IMR-90 (cell line): Measurements from ENCODE around the gene PGBD4. TPM values are rescaled to one million over a fixed set of nuclear protein-coding genes. Genes with fewer than 3 reads are reported as not detected.

Experiments used
- ATAC-seq: fragments of 200-7000 bp; cut with Tn5 transposase; 2 replicates; pipeline ENCODE4 v1.9.1; 2020; ENCODE audit warnings: low read depth, mild to moderate bottlenecking, moderate library complexity
- BruUV-seq: library from RNA; stranded (reverse); fragments of 400-500 nt; replicated peaks from 2 replicates; lab custom pipeline; 2021; lab: Mats Ljungman, UMichigan
- CTCF ChIA-PET: fragments of 300-600 bp; formaldehyde crosslinking; extraction: SDS; loops from one replicate; lab custom pipeline; 2021; ENCODE audit warnings: antibody characterized with exemption; lab: Yijun Ruan, JAX
- POLR2A ChIA-PET: fragments of 300-600 bp; sonication (Branson Sonifier 250); formaldehyde crosslinking; loops from one replicate; lab custom pipeline; 2022; ENCODE audit warnings: antibody characterized with exemption; ENCODE audit not compliant: unreplicated experiment; lab: Charles Lee
- DNase-seq: peaks from one replicate; pipeline ENCODE4 v3.0.0; 2013
- H2AFZ ChIP-seq: replicated peaks from 2 replicates; pipeline ENCODE3; 2013; ENCODE audit warnings: low read length, mild to moderate bottlenecking; ENCODE audit not compliant: poor library complexity
- H2AK5ac ChIP-seq: 2 replicates; pipeline ENCODE4 v1.6.1; 2013; ENCODE audit warnings: low read depth, low read length, inconsistent platforms
- H2AK9ac ChIP-seq: replicated peaks from 2 replicates; pipeline ENCODE3; 2013; ENCODE audit warnings: mild to moderate bottlenecking, low read depth, low read length, moderate library complexity; ENCODE audit not compliant: poor library complexity
- H2BK120ac ChIP-seq: 2 replicates; pipeline ENCODE4 v1.6.1; 2013; ENCODE audit warnings: low read depth, low read length, inconsistent platforms
- H2BK15ac ChIP-seq: 3 replicates; pipeline ENCODE4 v1.6.1; 2013; ENCODE audit warnings: low read depth, low read length, inconsistent platforms
- H2BK20ac ChIP-seq: 2 replicates; pipeline ENCODE4 v1.6.1; 2013; ENCODE audit warnings: low read depth, mild to moderate bottlenecking, inconsistent platforms, low read length, moderate library complexity
- H2BK5ac ChIP-seq: 2 replicates; pipeline ENCODE4 v1.6.1; 2013; ENCODE audit warnings: mild to moderate bottlenecking, low read depth, low read length, inconsistent platforms; ENCODE audit not compliant: poor library complexity, severe bottlenecking
- H3K14ac ChIP-seq: replicated peaks from 2 replicates; pipeline ENCODE4 v1.6.1; 2013; ENCODE audit warnings: low read depth, low read length, inconsistent platforms
- H3K18ac ChIP-seq: 2 replicates; pipeline ENCODE4 v1.6.1; 2013; ENCODE audit warnings: low read depth, low read length, control low read depth
- H3K23ac ChIP-seq: 2 replicates; pipeline ENCODE4 v1.6.1; 2013; ENCODE audit warnings: low read depth, low read length, inconsistent platforms
- H3K27ac ChIP-seq: 2 replicates; pipeline ENCODE4 v1.5.1; 2013; ENCODE audit warnings: mild to moderate bottlenecking, control low read depth, low read length; ENCODE audit not compliant: insufficient read depth
- H3K27me3 ChIP-seq: 2 replicates; pipeline ENCODE4 v1.6.1; 2013; ENCODE audit warnings: low read length; ENCODE audit not compliant: control insufficient read depth, insufficient read depth
- H3K36me3 ChIP-seq: 2 replicates; pipeline ENCODE4 v1.6.1; 2013; ENCODE audit warnings: low read length, mixed read lengths; ENCODE audit not compliant: control insufficient read depth, insufficient read depth
- H3K4ac ChIP-seq: 2 replicates; pipeline ENCODE4 v1.6.1; 2013; ENCODE audit warnings: low read depth, low read length, inconsistent platforms
- H3K4me1 ChIP-seq: 2 replicates; pipeline ENCODE4 v1.6.1; 2013; ENCODE audit warnings: low read length, mixed read lengths; ENCODE audit not compliant: control insufficient read depth, insufficient read depth
- H3K4me2 ChIP-seq: 2 replicates; pipeline ENCODE4 v1.6.1; 2013; ENCODE audit warnings: low read depth, mild to moderate bottlenecking, control low read depth, low read length, moderate library complexity
- H3K4me3 ChIP-seq: 2 replicates; pipeline ENCODE4 v1.5.1; 2013; ENCODE audit warnings: low read depth, mild to moderate bottlenecking, control low read depth, low read length, moderate library complexity; ENCODE audit not compliant: insufficient read depth
- H3K56ac ChIP-seq: 2 replicates; pipeline ENCODE4 v1.6.1; 2013; ENCODE audit warnings: low read length, inconsistent platforms; ENCODE audit not compliant: insufficient read depth; ENCODE audit errors: extremely low read depth
- H3K79me1 ChIP-seq, 2 experiments: 2 replicates each; pipeline ENCODE4 v1.6.1; 2013; ENCODE audit warnings: low read length in 2 of 2, inconsistent platforms in 1 of 2, low read depth in 1 of 2
- H3K9ac ChIP-seq: 2 replicates; pipeline ENCODE4 v1.6.1; 2013; ENCODE audit warnings: low read depth, low read length, control low read depth
- H3K9me1 ChIP-seq: 2 replicates; pipeline ENCODE4 v1.6.1; 2013; ENCODE audit warnings: low read length, inconsistent platforms; ENCODE audit not compliant: insufficient read depth
- H3K9me3 ChIP-seq: 2 replicates; pipeline ENCODE4 v1.6.1; 2013; ENCODE audit warnings: low read length; ENCODE audit not compliant: control insufficient read depth, insufficient read depth
- H4K20me1 ChIP-seq: 2 replicates; pipeline ENCODE4 v1.6.1; 2013; ENCODE audit warnings: low read length, inconsistent platforms; ENCODE audit not compliant: insufficient read depth
- H4K5ac ChIP-seq: 2 replicates; pipeline ENCODE4 v1.6.1; 2013; ENCODE audit warnings: mild to moderate bottlenecking, low read depth, low read length, control low read depth
- H4K8ac ChIP-seq, 2 experiments: 2 replicates each; pipeline ENCODE4 v1.6.1; 2013; ENCODE audit warnings: low read depth in 2 of 2, low read length in 2 of 2, control low read depth in 1 of 2, inconsistent platforms in 1 of 2
- H4K91ac ChIP-seq: 2 replicates; pipeline ENCODE4 v1.6.1; 2013; ENCODE audit warnings: low read depth, low read length, inconsistent platforms; ENCODE audit not compliant: insufficient read depth
- BHLHE40 ChIP-seq: fragments of 150-350 bp; IDR thresholded peaks from 2 replicates; pipeline ENCODE4 v1.6.1; 2016; ENCODE audit warnings: mild to moderate bottlenecking, low read depth, low read length
- CEBPB ChIP-seq: IDR thresholded peaks from 2 replicates; pipeline ENCODE4 v1.6.1; 2012; ENCODE audit warnings: low read depth, low read length, improper control_type of control experiment
- CHD1 ChIP-seq: IDR thresholded peaks from 2 replicates; pipeline ENCODE4 v1.6.1; 2012; ENCODE audit warnings: low read depth, low read length, improper control_type of control experiment
- CTCF ChIP-seq: conservative IDR thresholded peaks from 2 replicates; pipeline ENCODE4 v1.5.1; 2012; ENCODE audit warnings: mild to moderate bottlenecking, low read depth, low read length, improper control_type of control experiment
- FOS ChIP-seq: fragments of 150-350 bp; IDR thresholded peaks from 2 replicates; pipeline ENCODE4 v1.6.1; 2016; ENCODE audit warnings: low read depth, low read length
- MAFK ChIP-seq: IDR thresholded peaks from 2 replicates; pipeline ENCODE4 v1.6.1; 2012; ENCODE audit warnings: low read depth, low read length, improper control_type of control experiment
- MAZ ChIP-seq: IDR thresholded peaks from 2 replicates; pipeline ENCODE4 v1.6.1; 2012; ENCODE audit warnings: low read depth, mild to moderate bottlenecking, low read length, improper control_type of control experiment, moderate library complexity, borderline replicate concordance
- MXI1 ChIP-seq: IDR thresholded peaks from 2 replicates; pipeline ENCODE4 v1.6.1; 2012; ENCODE audit warnings: low read depth, mild to moderate bottlenecking, low read length, moderate library complexity, borderline replicate concordance
- NFE2L2 ChIP-seq: fragments of 150-350 bp; IDR thresholded peaks from 2 replicates; pipeline ENCODE4 v1.6.1; 2016; ENCODE audit warnings: low read depth, mild to moderate bottlenecking, low read length
- POLR2A ChIP-seq: IDR thresholded peaks from 2 replicates; pipeline ENCODE4 v1.6.1; 2012; ENCODE audit warnings: mild to moderate bottlenecking, low read depth, low read length
- RAD21 ChIP-seq: IDR thresholded peaks from 2 replicates; pipeline ENCODE4 v1.6.1; 2012; ENCODE audit warnings: low read length, improper control_type of control experiment
- RCOR1 ChIP-seq: IDR thresholded peaks from 2 replicates; pipeline ENCODE4 v1.6.1; 2012; ENCODE audit warnings: mild to moderate bottlenecking, low read length, improper control_type of control experiment; ENCODE audit not compliant: insufficient replicate concordance
- RFX5 ChIP-seq: IDR thresholded peaks from 2 replicates; pipeline ENCODE4 v1.8.0; 2012; ENCODE audit warnings: low read depth, mild to moderate bottlenecking, low read length, moderate library complexity
- SMC3 ChIP-seq: fragments of 150-350 bp; IDR thresholded peaks from 2 replicates; pipeline ENCODE4 v1.6.1; 2016; ENCODE audit warnings: low read depth, mild to moderate bottlenecking, antibody characterized with exemption, low read length, moderate library complexity
- USF2 ChIP-seq: fragments of 150-350 bp; IDR thresholded peaks from 2 replicates; pipeline ENCODE4 v1.6.1; 2017; ENCODE audit warnings: mild to moderate bottlenecking, antibody characterized with exemption, low read length, low read depth
- WGBS, 2 experiments: methylation state at CpG; one replicate each; pipeline versions ENCODE4 v1.1.5 to v1.1.7; 2013; ENCODE audit warnings: missing lambda C conversion rate in 2 of 2; ENCODE audit not compliant: insufficient read length in 1 of 2; ENCODE audit errors: extremely low coverage in 2 of 2; 5-methylcytosine and 5-hydroxymethylcytosine counted together
- dilution Hi-C: fragments of 300-500 bp; cut with HindIII; formaldehyde crosslinking; loops from one replicate; pipeline ENCODE4 v1.14.3; 2018; ENCODE audit warnings: low sequenced_read_pairs; ENCODE audit not compliant: unreplicated experiment
- in situ Hi-C: fragments of 300-500 bp; cut with MboI; formaldehyde crosslinking; loops from 3 replicates; pipeline ENCODE4 v1.14.3; 2019; ENCODE audit warnings: low sequenced_read_pairs, inconsistent platforms, mixed read lengths
- intact Hi-C: fragments of 100-400 bp; cut with micrococcal nuclease; formaldehyde crosslinking; loops from 2 replicates; pipeline ENCODE4 v1.10.0; 2022
- polyA plus RNA-seq, 3 experiments: library from polyadenylated mRNA; depleted of rRNA; stranded (reverse); fragments of >200 nt; gene quantifications; 2 replicates each; pipeline ENCODE4 v1.2.3, GENCODE V29; 2012; ENCODE audit warnings: low replicate concordance in 1 of 3
- total RNA-seq: library from RNA; depleted of rRNA; stranded (reverse); fragments of >200 nt; gene quantifications from 2 replicates; pipeline ENCODE4 v1.2.3, GENCODE V29; 2012
- TF ChIP-seq, protein P1 (sequence below): fragments of 150-350 bp; IDR thresholded peaks from 2 replicates; pipeline ENCODE4 v1.6.1; 2016; ENCODE audit warnings: low read depth, mild to moderate bottlenecking, low read length, moderate library complexity, borderline replicate concordance

The PGBD4 gene
- total and polyA plus RNA-seq, 2 of the 4 experiments (the other 2 are of a cell fraction) = 0.89 to 1.3 TPM

DNA sequence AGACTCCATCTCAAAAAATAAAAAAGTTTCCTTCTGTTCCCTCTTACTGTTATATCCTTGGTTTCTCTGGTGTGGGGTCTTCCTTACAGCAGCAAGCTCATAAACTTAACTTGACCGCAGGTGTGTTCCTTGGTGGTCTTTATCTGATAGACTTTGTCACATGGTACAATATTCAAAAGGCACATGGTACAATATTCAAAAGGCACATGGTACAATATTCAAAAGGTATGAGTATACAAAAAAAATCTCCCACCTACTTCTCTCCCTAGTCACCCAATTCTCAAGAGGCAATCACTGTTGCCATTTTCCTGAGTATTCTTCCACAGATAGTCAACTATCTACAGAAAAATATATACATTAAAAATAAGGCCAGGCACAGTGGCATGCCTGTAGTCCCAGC is 4.5 kb downstream of the PGBD4 start:
- no peak overlapping the region for H2BK20ac ChIP-seq
- no peak overlapping the region for H3K14ac ChIP-seq
- TF ChIP-seq MAZ (no peak), MAFK (no peak), RFX5 (no peak), CTCF (no peak), RCOR1 (no peak), RAD21 (no peak), NFE2L2 (no peak), CHD1 (no peak), POLR2A (no peak), USF2 (no peak), CEBPB (no peak), SMC3 (no peak), BHLHE40 (no peak), FOS (no peak), MXI1 (no peak)
- TF ChIP-seq, protein P1, sequence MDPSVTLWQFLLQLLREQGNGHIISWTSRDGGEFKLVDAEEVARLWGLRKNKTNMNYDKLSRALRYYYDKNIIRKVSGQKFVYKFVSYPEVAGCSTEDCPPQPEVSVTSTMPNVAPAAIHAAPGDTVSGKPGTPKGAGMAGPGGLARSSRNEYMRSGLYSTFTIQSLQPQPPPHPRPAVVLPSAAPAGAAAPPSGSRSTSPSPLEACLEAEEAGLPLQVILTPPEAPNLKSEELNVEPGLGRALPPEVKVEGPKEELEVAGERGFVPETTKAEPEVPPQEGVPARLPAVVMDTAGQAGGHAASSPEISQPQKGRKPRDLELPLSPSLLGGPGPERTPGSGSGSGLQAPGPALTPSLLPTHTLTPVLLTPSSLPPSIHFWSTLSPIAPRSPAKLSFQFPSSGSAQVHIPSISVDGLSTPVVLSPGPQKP = no peak
- no peak overlapping the region for H2BK5ac ChIP-seq
- no peak overlapping the region for H3K4me2 ChIP-seq
- H3K27ac ChIP-seq = no peak overlapping the region
- WGBS, 2 experiments = no CpG with 5 or more reads among the region's 1 CpG
- no peaks in the 10 kb centered on the region for H3K9me3 ChIP-seq
- H3K79me1 ChIP-seq = peaks cover 17 to 19% of the 10 kb centered on the region in 2 experiments
- H3K4me3 ChIP-seq = no peak overlapping the region
- H3K4me1 ChIP-seq = peaks cover 4% of the 10 kb centered on the region; the same call in 1 of the 2 replicates
- H2BK120ac ChIP-seq = no peak overlapping the region
- H2AK5ac ChIP-seq = no peak overlapping the region
- H3K23ac ChIP-seq = no peak overlapping the region
- no peak overlapping the region for H2AFZ ChIP-seq
- H3K9ac ChIP-seq = no peak overlapping the region
- no peak overlapping the region for H3K4ac ChIP-seq
- H4K5ac ChIP-seq = no peak overlapping the region
- no peaks in the 10 kb centered on the region for H4K20me1 ChIP-seq
- H2AK9ac ChIP-seq = no peak overlapping the region
- no peaks in the 10 kb centered on the region for H3K36me3 ChIP-seq
- intact Hi-C loops = no loop called here
- ATAC-seq = no peak
- H4K8ac ChIP-seq = no peak overlapping the region
- POLR2A ChIA-PET = no interaction called here
- no TSS peak for BruUV-seq
- no peak overlapping the region for H3K56ac ChIP-seq
- no peak overlapping the region for H3K18ac ChIP-seq
- no peak for DNase-seq
- in situ Hi-C loops = loop anchor here (10.0 to 25.0 kb wide), 2 partner anchors 258 to 481 kb away; partner anchors contain the start of genes GOLGA8B and LPCAT4
- H2BK15ac ChIP-seq = no peak overlapping the region
- no peaks in the 10 kb centered on the region for H3K9me1 ChIP-seq
- dilution Hi-C loops = no loop called here
- H3K27me3 ChIP-seq = no peaks in the 10 kb centered on the region
- no peak overlapping the region for H4K91ac ChIP-seq
- CTCF ChIA-PET = no interaction called here
